Stimulated activated CD4-positive, alpha-beta T cell treated with anti-CD3 and anti-CD28 coated beads, TNF-alpha, amount 100 ng/mL, for 1 hour (primary cell): ENCODE measurements around the gene SMAD7.

Experiments
- DNase-seq, 3 donors: peaks; one replicate each; pipeline ENCODE4 v3.0.0-alpha.2; 2020; ENCODE audit warnings: low read depth in 3 of 3, low spot score in 1 of 3

The SMAD7 gene

DNA sequence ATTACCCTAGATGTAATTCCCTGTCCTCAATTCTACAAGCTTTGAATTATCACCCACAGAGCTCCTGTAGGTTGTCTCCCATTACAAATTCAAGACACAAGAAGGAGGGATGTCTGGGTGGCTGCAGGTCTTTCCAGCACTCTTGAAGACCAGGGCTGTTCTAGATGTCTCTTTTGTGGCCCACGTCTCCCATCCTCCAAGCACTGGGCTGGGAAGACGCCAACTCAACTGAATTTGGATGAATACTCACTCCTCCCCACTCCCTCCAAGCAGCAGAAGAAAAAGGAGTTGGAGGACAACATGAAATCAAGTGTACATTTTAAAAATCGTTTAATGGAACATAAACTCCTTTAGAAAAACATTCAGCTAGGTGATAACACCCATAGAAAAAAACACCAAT, 31.2 kb downstream of the SMAD7 start:
- no peak for DNase-seq

DNA sequence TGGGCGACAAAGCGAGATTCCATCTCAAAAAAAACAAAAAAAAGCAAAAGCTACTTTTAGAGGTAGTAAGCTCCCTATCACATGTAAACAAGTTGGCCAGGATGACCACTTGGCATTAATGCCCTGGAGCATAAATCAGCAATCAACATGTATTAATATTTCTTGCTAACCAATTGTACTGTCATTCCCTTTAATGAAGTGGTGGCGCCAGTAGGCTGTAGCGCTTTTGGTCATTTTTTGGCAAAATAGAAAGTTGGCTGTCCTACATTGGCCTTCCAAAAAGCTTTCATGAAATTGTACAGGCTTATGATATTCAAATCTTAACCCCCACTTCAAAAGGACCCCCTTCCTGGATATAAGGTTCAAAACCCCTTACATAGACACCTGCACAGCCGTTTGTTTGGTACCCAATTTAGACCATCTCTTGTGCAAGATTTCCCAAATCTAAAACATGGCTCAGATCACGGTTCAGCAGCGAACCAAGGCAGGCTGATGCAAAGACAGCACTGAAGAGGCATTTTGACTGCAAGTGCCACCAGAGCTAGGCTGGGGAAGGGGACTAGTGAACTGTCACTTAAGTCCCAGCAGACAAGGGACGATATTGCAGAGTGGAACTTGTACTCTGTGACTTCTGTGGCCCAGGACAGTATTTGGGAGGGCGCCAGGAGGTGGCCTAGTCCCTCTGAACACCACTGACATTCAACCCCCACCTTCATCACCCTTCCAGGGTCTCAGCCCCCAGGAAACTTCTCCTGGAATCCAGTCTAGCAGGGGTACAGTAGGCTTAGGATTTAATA, 31.9 kb downstream of the SMAD7 start:
- no peak for DNase-seq

- no peak for DNase-seq
Observed at GRCh38 chr18:48917579-48918517, 32.9 kb downstream of the SMAD7 start.

GRCh38 chr18:48915626-48916425, 34.9 kb downstream of the SMAD7 start:
- no peak for DNase-seq

GRCh38 chr18:48914581-48915251, 36.0 kb downstream of the SMAD7 start:
- DNase-seq, result no peak

- no peak for DNase-seq
Observed at GRCh38 chr18:48913775-48914174, 37.0 kb downstream of the SMAD7 start.

GRCh38 chr18:48913201-48913600, 37.6 kb downstream of the SMAD7 start:
- peak in 2 of 3 donors; percentile 31 to 35 for DNase-seq

GRCh38 chr18:48910972-48911545, 39.7 kb downstream of the SMAD7 start:
- no peak for DNase-seq

- DNase-seq, result no peak
Observed at GRCh38 chr18:48909721-48910120, 41.0 kb downstream of the SMAD7 start.

DNA sequence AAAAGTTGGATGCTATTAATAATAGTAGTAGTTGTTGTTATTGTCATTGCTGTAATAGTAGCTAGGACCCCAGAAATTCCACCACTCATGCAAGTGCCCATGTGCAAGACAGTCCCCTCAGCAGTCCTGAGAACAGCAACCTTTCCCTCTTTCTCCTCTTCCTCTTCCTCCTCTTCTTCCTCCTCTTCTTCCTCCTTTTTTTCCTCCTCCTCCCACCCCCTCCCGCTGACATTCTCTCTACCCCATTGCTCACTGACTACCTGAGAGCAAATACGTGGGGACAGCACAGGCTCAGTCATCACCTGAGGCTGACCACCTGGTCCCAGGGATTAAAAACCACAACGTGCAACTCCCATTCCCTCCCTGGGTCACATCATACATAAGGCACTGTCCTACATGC, 41.8 kb downstream of the SMAD7 start:
- no peak for DNase-seq

- no peak for DNase-seq
Observed at GRCh38 chr18:48905513-48905912, 45.3 kb downstream of the SMAD7 start.

- no peak for DNase-seq
Observed at GRCh38 chr18:48904847-48905394, 45.8 kb downstream of the SMAD7 start.

- no peak for DNase-seq
Observed at GRCh38 chr18:48904091-48904490, 46.7 kb downstream of the SMAD7 start.

GRCh38 chr18:48902856-48903601, 47.7 kb downstream of the SMAD7 start:
- DNase-seq, result no peak

DNA sequence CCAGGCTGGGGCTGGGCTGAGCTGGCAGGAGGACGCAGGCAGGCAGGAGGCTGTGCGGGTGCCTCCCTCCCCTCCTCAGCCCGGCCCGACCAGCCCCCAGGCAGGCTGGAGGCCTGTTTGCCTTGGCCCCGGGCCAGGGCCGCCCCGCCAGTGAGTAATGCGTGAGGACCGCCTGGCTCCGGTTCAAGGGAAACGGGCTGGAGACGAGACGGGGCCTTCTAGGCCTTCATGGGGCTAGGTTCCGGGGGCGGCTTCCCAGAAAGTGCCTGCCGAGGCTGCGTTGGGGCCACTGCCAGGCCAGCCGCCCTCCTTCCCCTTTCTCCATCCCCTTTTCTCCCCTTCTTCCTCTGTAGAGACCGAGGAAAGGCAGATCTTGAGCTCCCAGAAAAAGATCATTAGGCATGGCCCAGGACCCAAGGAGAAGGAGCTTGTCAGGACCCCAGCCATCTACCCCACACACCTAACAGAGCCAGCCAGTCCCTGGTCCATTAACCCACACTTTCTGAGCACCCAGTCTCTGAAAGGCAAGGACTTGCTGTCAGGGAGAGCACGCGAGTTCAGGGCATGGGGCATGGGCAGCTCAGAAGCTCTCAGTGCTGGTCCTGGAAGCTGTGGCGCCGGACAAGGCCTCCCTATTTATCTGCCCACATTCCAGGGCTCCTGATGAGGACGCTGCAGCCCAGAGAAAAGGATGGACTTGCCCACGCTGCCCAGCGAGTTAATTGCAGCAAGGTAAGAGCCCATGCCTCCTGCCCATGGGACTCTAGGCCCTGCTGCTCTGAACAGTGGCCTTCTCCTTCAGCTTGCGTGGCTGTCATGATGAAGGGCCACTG, 48.5 kb downstream of the SMAD7 start:
- no peak for DNase-seq

DNA sequence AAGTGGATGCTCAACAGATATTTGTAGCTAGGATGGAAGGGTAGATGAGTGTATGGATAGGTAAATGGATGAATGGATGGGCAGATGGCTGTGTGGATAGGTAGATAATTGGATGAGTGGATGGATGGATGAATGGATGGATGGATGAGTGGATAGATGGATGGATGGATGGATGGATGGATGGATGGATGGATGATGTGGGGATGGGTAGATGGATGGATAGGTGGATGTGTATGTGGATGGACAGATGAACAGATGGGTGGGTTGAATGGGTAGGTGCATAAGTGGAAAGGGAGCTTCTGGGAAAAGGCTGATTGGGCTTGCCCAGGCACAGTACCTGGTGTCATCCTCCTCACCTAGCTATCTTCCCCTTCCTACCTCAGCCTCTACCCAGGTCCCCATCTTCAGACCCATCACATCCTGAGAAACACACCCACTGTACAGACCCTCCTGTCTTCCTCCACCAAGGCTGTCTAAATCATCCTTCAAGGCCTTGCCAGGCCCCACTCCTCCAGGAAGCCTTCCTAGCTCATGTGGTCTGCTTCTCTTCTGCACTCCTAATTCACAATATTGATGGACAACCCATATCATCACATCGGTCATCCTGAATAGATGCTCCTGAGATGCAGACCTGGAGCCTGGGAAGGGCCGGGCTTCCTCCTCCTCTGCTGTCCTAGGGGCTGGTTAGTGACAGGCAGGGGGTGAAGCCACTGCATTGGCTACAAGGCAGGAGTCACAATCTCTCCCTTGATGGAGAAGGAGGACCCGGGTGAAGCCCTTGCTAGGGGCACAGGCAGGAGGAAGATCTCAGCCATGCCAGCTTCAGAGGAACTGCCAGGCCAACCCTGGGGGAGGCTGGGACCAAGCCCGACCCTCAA, 49.4 kb downstream of the SMAD7 start:
- no peak for DNase-seq

- DNase-seq, result no peak
Observed at GRCh38 chr18:48900469-48900868, 50.3 kb downstream of the SMAD7 start.
